ENCODE data around the gene SORBS2.
A peak's percentile ranks its signal among the peaks of the same experiment; 100 is the strongest.

DNA sequence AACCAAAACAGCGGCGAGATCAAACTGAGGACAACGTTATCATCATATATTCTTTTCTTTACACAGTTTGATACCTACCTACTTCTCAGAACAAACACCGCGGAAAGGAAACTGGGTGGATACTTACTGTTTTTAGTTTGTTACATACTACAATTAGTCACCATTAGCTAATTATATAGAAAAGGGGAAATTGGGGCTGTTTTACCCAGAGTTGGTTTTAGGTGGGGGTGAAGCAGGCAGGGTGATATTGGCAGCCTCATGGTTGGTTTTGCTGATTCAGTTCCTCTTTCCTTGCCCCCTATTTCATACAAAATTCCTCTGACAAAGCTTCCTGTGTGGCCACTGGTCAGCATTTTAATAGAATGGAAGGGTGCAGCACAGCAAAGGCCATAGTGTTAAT, 77.8 kb downstream of the SORBS2 start:
- no peak for TF ChIP-seq POLR2AphosphoS5 (IDR thresholded peaks at IDR 0.05; ENCODE audit: low read depth, low read length)
- TF ChIP-seq POLR2A (IDR thresholded peaks at IDR 0.05; ENCODE audit: low read depth, low read length): no peak
- no peak for TF ChIP-seq TAF1 (IDR thresholded peaks at IDR 0.05; ENCODE audit: low read depth, low read length)
- peak; percentile 90 for TF ChIP-seq SPI1 (IDR thresholded peaks at IDR 0.05; ENCODE audit: low read depth, low read length)

Data from GM12891 (cell line).